Fibroblast of the conjunctiva (primary cell): ENCODE results near the gene CBLB.

Experiments
- DNase-seq: peaks from one replicate; pipeline ENCODE4 v3.0.0-alpha.2; 2010; ENCODE audit warnings: low read depth

Gene CBLB

GRCh38 chr3:105845488-105845887 is 23.3 kb downstream of the CBLB start:
- DNase-seq, result no peak

DNA sequence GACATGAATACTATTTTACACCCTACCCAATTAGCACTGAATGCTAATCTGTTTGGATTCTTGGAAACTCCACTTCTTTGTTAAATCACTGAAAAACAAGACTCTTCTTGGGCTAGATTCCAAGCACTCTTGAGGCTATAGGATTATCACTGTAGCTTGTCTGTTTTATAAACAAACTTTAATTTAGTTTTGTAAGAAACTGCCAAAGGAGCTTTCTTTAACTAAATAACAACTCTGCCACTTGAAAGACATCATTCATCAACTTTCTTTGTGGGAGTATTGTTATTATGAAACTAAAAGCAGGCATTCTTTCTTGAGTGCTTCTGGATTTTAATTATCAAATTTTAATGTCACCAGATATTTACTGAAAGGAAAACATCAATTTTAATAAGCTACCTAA is 24.1 kb downstream of the CBLB start:
- DNase-seq, result no peak

DNA sequence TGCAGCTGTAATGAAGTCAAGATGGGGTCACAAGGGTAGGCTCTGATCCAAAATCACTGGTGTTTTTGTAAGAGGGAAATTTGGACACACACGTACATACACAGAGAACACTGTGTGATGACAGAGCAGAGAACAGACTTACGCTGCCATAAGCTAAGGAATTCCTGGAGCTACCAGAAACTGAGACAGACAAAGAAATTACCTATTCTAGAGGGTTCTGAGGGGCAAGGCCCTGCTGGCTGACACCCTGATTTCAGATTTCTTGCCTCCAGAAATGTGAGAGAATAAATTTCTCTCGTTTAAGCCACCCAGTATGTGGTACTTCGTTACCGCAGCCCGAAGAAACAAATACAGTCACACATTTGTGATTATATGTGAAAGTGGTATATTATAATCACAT is 24.8 kb downstream of the CBLB start:
- no peak for DNase-seq

- DNase-seq, result no peak
Observed at GRCh38 chr3:105842943-105843342, 25.9 kb downstream of the CBLB start.

- no peak for DNase-seq
Observed at GRCh38 chr3:105842449-105842848, 26.4 kb downstream of the CBLB start.

DNA sequence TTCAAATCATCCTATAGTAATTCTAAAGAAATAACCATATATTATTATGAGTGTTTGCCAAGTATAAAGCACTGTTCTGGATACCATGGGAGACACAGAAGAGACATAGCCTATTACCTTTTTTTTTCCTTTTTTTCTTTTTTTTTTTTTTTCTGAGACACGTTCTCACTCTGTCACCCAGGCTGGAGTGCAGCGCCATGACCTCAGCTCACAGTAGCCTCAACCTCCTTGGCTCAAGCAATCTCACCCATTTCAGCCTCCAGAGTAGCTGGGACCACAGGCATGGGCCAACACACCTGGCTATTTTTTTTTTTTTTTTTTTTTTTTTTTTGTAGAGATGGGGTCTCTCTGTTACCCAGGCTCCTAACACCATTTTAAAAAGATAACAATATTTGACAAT is 30.9 kb downstream of the CBLB start:
- no peak for DNase-seq

DNA sequence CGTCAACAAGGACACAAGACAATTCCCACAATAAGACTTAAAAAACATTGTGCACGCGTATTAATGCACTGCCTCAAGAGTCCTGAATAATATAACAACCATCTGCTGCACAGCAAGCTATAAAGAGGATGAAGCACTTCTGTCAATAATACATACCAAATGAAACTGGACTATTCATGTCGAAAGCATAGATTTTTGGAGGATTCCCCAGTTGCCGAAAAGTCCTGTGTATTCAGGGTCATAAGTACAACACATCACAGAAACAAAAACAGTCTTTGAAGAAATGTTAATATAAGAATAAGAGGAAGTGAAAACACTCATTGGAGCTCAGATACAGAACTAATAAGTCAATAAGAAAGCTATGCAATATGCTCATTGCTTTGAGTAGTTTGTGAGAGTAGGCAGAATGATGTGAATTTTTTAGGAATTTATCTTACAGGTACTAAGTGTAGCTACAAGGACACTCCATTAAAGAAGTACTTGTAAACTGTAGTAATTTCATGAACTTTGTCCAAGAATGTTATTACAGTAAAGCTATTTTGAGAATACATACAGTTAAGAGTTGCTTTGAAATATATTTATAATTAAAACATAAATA is 31.6 kb downstream of the CBLB start:
- DNase-seq, result no peak

- peak; percentile 56 for DNase-seq
Observed at GRCh38 chr3:105836533-105836932, 32.3 kb downstream of the CBLB start.

DNA sequence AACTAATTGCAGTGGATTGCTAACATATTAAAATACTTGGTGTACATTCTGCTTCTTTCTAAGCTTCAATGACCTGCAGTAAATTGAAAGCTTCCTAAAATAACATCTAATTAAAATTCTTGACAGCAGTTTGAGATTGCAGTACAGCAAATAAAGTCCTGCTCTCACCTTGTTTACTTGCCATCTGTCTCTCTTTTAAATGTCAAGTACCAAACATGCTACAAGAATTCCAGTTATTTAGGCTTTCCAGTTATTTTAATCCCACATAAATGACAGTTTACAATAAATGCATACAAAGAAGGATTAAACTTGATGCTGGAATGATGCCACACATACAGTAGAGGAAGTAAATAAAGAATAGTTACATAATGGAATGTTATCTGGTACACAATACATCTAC is 33.2 kb downstream of the CBLB start:
- no peak for DNase-seq

GRCh38 chr3:105834768-105835167 is 34.0 kb downstream of the CBLB start:
- DNase-seq, result no peak

DNA sequence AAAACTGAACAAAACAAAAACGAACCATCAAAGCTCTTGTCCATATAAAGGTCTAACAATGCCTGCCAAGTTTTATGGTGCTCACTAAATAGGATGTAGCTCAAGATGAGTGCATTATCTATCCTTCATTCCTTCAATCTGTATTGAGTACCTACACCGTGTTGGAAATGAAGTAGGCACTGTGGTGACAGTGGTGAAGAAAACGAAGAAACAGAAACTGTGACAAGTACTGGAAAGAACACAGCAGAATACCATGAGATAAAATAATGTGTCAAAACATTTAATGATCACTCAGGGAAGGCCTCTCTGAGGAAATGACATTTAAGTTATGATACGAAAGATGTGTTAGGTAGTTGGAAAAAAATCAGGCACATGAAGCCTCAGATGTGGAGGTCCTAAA is 36.2 kb downstream of the CBLB start:
- DNase-seq, result no peak

DNA sequence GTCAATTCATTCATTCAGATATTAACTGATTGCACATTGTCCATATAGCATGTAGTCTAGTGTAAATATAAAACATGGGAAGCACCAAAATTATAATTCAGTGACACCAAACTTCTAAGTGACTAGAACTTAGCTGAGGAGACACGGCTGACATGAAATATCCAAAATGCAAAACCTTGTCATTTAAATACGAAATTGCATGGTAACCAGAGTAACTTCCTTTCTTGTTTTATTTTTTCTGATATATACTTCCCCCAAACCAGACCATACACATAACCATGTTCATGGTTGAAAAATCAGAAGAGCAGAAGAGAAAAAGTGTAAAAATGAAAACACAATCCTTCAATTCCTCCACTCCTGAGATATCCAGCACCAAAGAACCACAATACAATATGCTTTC is 38.0 kb downstream of the CBLB start:
- no peak for DNase-seq

- no peak for DNase-seq
Observed at GRCh38 chr3:105829871-105830622, 38.8 kb downstream of the CBLB start.

- no peak for DNase-seq
Observed at GRCh38 chr3:105829229-105829628, 39.6 kb downstream of the CBLB start.

DNA sequence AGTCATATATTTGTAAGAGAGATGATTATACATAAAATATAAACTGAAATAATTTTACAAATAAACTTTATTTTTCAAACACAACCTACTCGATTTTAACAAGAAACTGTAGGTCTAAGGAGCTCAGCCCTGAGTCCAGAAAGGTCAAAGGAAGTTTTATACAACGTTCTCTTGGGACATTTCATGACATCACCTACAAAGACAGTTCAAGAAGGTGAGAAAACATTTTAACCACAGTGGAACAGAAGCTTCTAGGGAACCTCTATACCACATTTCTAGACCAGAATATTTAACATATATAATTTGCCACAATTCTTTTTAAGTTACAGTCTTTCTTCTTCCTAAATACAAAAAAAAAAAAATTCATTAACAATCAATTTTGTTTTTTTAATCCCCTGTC is 40.1 kb downstream of the CBLB start:
- no peak for DNase-seq

GRCh38 chr3:105827959-105828358 is 40.9 kb downstream of the CBLB start:
- peak; percentile 64 for DNase-seq

DNA sequence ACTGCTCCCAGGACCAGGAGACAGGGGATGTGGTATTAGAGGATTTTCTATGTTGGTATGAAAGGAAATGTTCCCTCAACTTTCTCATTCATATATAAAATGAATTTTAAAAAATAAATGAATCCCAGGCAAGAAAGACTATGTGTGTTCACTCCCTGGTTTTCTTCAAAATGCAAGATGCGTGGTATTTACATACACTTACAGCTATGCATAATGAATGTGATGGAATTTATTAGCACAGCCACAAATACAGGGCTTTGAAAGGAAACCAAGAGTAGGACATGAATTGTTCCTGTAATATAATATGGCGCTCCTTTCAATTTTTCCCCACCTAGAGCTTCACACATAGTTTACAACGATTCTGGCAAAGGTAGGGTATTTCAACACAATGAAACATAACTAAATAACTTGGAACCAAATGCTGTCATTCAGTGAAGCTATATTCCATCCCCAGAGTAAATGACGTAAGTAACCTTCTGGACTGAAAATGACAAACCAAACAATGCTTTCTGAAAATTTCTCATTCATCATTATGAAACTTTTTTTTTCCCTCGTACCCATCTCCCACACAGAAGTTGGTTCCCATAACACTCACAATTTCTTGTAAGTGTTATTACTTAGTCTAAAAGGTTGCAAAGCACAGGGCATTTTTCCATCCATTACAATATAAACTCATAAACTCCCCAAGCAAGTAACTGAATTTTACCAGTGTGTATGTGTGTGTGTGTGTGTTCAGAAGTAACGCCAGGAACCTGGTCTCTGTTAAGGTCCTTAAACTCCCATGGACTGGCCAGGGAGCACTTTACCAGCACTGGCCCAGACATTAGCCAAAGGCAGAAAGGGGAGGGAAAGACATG is 41.8 kb downstream of the CBLB start:
- DNase-seq, result no peak

DNA sequence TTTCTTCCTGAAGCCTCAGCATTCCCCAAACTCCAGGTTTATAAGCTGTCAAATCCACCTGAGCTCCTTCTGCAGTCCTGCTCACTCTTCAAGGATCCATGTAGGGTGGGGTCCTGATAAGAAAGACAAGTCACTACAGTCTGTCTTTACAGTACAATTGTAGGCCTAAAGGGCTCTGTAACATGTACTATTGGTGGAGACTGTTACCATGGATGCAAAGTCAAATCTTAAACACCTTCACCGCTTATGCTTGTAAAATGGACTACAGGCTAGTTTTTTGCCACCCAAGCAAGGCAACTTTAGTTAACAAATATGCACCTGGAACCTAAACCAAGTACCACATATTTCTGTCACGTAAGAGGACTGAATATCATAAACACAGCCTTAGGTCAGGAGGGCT is 44.7 kb downstream of the CBLB start:
- no peak for DNase-seq

- DNase-seq, result peak; percentile 72
Observed at GRCh38 chr3:105823149-105823867, 45.5 kb downstream of the CBLB start.

GRCh38 chr3:105822171-105823123 is 46.4 kb downstream of the CBLB start:
- DNase-seq, result no peak

- no peak for DNase-seq
Observed at GRCh38 chr3:105821433-105821832, 47.4 kb downstream of the CBLB start.
